Measurements from ENCODE around the gene GPANK1. TPM values are rescaled to one million over a fixed set of nuclear protein-coding genes. Genes with fewer than 3 reads are reported as not detected.
A peak's percentile ranks its signal among the peaks of the same experiment; 100 is the strongest.

GPANK1 gene
- total RNA-seq, 3 donors from 2014 or later (not counting 1 experiment from before 2014, with no cell fraction given): 16.0 to 20.3 (median 18.2) TPM

GRCh38 chr6:31659649-31660380, 5.0 kb downstream of the GPANK1 start:
- no peaks in the 10 kb centered on the region for H3K9me3 Mint-ChIP-seq
- H3K27me3 Mint-ChIP-seq (ENCODE audit: low read depth in 2 of 2): no peaks in the 10 kb centered on the region
- peak overlapping the region; percentile 79 for H3K27ac ChIP-seq (ENCODE audit: low read length)
- H3K36me3 Mint-ChIP-seq: no peaks in the 10 kb centered on the region
- peak overlapping the region; percentile 83 to 89 for H3K27ac Mint-ChIP-seq
- peaks cover 21% of the 10 kb centered on the region for H3K36me3 ChIP-seq (ENCODE audit: control insufficient read depth, insufficient read depth, low read length)
- peak overlapping the region; percentile 88 for H3K4me3 ChIP-seq (ENCODE audit: low read length)
- 32% methylated on average over 13 of the region's 13 CpGs for WGBS (ENCODE audit: insufficient coverage)
- ATAC-seq: peak; percentile 9 to 55 (median 24)
- DNase-seq: peak in 1 of 2 donors; percentile 58
- TF ChIP-seq CTCF (IDR thresholded peaks at IDR 0.05): no peak
- peaks cover 69% of the 10 kb centered on the region for H3K4me1 ChIP-seq (ENCODE audit: control insufficient read depth, insufficient read depth, low read length)
- peaks cover 53 to 75% of the 10 kb centered on the region in 2 donors for H3K4me1 Mint-ChIP-seq
- peak overlapping the region; percentile 90 for H3K4me3 Mint-ChIP-seq
- H3K27me3 ChIP-seq (ENCODE audit: control insufficient read depth, insufficient read depth, low read length): no peaks in the 10 kb centered on the region
- intact Hi-C loops (cut with micrococcal nuclease): loop anchor here (1.0 to 10.0 kb wide), 3 partner anchors 8 to 515 kb away; partner anchors contain the start of genes AGPAT1, BAG6 and RNF5
- no peaks in the 10 kb centered on the region for H3K9me3 ChIP-seq (ENCODE audit: control insufficient read depth, insufficient read depth, low read length)

DNA sequence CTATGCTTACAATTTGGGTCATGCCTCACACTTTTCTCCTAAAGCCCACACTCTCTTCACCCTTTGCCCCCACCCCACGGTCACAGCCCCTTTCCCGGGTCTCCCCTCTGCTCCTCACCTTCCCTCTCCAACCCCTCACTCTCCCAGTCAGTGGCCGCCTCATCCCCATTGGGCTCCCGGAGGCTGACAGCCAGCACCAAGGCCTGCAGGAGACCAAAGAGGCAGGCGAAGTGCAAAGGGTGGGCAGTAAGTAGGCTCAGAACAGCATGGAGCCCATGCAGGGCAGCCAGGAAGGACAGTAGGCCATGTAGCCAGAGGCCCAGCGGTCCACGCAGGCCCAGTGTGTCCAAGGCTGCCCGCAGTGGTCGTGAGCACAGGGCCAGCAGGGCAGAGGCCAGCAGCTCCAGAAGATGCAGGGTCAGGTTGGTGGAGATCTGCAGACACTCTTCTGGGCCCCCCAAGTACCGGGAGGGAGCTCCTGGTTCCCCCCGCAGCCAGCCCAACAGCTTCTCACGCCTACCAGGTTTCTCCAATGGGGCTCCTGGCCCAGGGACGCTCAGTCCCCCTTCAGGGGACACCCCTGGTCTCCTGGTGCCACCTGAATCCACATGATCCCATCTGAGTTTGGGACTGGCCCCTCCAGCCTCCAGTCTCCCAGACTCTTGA, 5.7 kb downstream of the GPANK1 start:
- peak overlapping the region; percentile 79 for H3K27ac ChIP-seq (ENCODE audit: low read length)
- no peaks in the 10 kb centered on the region for H3K27me3 Mint-ChIP-seq (ENCODE audit: low read depth in 2 of 2)
- H3K4me1 ChIP-seq (ENCODE audit: control insufficient read depth, insufficient read depth, low read length): peaks cover 63% of the 10 kb centered on the region
- no peak for DNase-seq
- H3K27me3 ChIP-seq (ENCODE audit: control insufficient read depth, insufficient read depth, low read length): no peaks in the 10 kb centered on the region
- 92% methylated on average over 13 of the region's 13 CpGs for WGBS (ENCODE audit: insufficient coverage)
- no peak for ATAC-seq
- H3K9me3 ChIP-seq (ENCODE audit: control insufficient read depth, insufficient read depth, low read length): no peaks in the 10 kb centered on the region
- H3K4me3 ChIP-seq (ENCODE audit: low read length): peak overlapping the region; percentile 88
- peaks cover 21% of the 10 kb centered on the region for H3K36me3 ChIP-seq (ENCODE audit: control insufficient read depth, insufficient read depth, low read length)
- H3K9me3 Mint-ChIP-seq: no peaks in the 10 kb centered on the region
- TF ChIP-seq CTCF (IDR thresholded peaks at IDR 0.05): no peak
- H3K36me3 Mint-ChIP-seq: no peaks in the 10 kb centered on the region
- peak overlapping the region; percentile 90 for H3K4me3 Mint-ChIP-seq
- intact Hi-C loops (cut with micrococcal nuclease): no loop called here
- H3K27ac Mint-ChIP-seq: peak overlapping the region; percentile 83 to 89
- H3K4me1 Mint-ChIP-seq: peaks cover 46 to 68% of the 10 kb centered on the region in 2 donors

- Mint-ChIP-seq H3K4me3 (peak overlapping the region; percentile 65), H3K27ac (peak overlapping the region; percentile 83 to 89), H3K27me3 (ENCODE audit: low read depth in 2 of 2) (no peaks in the 10 kb centered on the region), H3K36me3 (no peaks in the 10 kb centered on the region), H3K4me1 (peaks cover 37 to 60% of the 10 kb centered on the region in 2 donors), H3K9me3 (no peaks in the 10 kb centered on the region)
- TF ChIP-seq CTCF (IDR thresholded peaks at IDR 0.05): no peak
- no peaks in the 10 kb centered on the region for H3K9me3 ChIP-seq (ENCODE audit: control insufficient read depth, insufficient read depth, low read length)
- ATAC-seq (no peak), DNase-seq (no peak)
- H3K27me3 ChIP-seq (ENCODE audit: control insufficient read depth, insufficient read depth, low read length): no peaks in the 10 kb centered on the region
- peaks cover 18% of the 10 kb centered on the region for H3K36me3 ChIP-seq (ENCODE audit: control insufficient read depth, insufficient read depth, low read length)
- intact Hi-C loops (cut with micrococcal nuclease): no loop called here
- peaks cover 63% of the 10 kb centered on the region for H3K4me1 ChIP-seq (ENCODE audit: control insufficient read depth, insufficient read depth, low read length)
- WGBS (ENCODE audit: insufficient coverage): 77% methylated on average over 3 of the region's 4 CpGs
- no peak overlapping the region for H3K4me3 ChIP-seq (ENCODE audit: low read length)
- no peak overlapping the region for H3K27ac ChIP-seq (ENCODE audit: low read length)
Observed at GRCh38 chr6:31658158-31658688, 6.6 kb downstream of the GPANK1 start.
